Spleen (tissue), 7 donors: ENCODE data around the gene PDZD2.

Experiments
- POLR2A ChIP-seq, 3 donors: fragments of 450-650 bp; IDR thresholded peaks; one replicate each; pipeline ENCODE4 v1.5.1; 2017; ENCODE audit warnings: antibody characterized with exemption in 3 of 3, mild to moderate bottlenecking in 1 of 3
- POLR2AphosphoS5 ChIP-seq, 3 donors: sonication (generic); formaldehyde crosslinking; IDR thresholded peaks; one replicate each; pipeline ENCODE4 v1.5.1; 2017; ENCODE audit warnings: antibody characterized with exemption in 3 of 3
- TF ChIP-seq, protein P1 (sequence below), 11 experiments: fragments of 200-600 bp in 7 of 11; fragments of 450-650 bp in 4 of 11; sonication (generic) in 4 of 11; IDR thresholded peaks in 8 of 11; conservative IDR thresholded peaks in 3 of 11; 1 replicate in 7 of 11; 2 replicates in 4 of 11; pipeline versions ENCODE4 v1.4.0 to v1.8.0; 2016 to 2021; ENCODE audit warnings: antibody characterized with exemption in 11 of 11, inconsistent platforms in 4 of 11, mild to moderate bottlenecking in 1 of 11
- donor health status: DM: no; HTN: no; CAD: no; lungs with moderate emphysema.
- donor health status: DM: no; HTN: no; CAD: no.
- donor health status: DM: no; HTN: no; CAD: no.

- TF ChIP-seq POLR2A (IDR thresholded peaks at IDR 0.05) = no peak
- TF ChIP-seq POLR2AphosphoS5 (IDR thresholded peaks at IDR 0.05) = no peak
- TF ChIP-seq, protein P1, sequence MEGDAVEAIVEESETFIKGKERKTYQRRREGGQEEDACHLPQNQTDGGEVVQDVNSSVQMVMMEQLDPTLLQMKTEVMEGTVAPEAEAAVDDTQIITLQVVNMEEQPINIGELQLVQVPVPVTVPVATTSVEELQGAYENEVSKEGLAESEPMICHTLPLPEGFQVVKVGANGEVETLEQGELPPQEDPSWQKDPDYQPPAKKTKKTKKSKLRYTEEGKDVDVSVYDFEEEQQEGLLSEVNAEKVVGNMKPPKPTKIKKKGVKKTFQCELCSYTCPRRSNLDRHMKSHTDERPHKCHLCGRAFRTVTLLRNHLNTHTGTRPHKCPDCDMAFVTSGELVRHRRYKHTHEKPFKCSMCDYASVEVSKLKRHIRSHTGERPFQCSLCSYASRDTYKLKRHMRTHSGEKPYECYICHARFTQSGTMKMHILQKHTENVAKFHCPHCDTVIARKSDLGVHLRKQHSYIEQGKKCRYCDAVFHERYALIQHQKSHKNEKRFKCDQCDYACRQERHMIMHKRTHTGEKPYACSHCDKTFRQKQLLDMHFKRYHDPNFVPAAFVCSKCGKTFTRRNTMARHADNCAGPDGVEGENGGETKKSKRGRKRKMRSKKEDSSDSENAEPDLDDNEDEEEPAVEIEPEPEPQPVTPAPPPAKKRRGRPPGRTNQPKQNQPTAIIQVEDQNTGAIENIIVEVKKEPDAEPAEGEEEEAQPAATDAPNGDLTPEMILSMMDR (IDR thresholded peaks at IDR 0.05 in 8 of 11, conservative IDR thresholded peaks at IDR 0.05 in 3 of 11) = no peak
These were observed 477.8 kb downstream of the PDZD2 start for GRCh38 chr5:32116574-32117313.
